ENCODE data around the gene SNTB2. TPM values are rescaled to one million over a fixed set of nuclear protein-coding genes. Genes with fewer than 3 reads are reported as not detected.

SNTB2 gene
- total and polyA plus RNA-seq, 2 of the 13 experiments (the other 11 are each of a cell fraction or from before 2014, with no cell fraction given) = 11.5 to 19.2 TPM

- TF ChIP-seq CEBPZ (IDR thresholded peaks at IDR 0.05; ENCODE audit: low read length) (no peak), SOX5 (CRISPR knock-in tag; IDR thresholded peaks at IDR 0.05; ENCODE audit: borderline replicate concordance) (peak; percentile 73; the same call in 1 of the 2 replicates), TOE1 (CRISPR knock-in tag; IDR thresholded peaks at IDR 0.05) (peak; percentile 93), ZNF160 (CRISPR knock-in tag; IDR thresholded peaks at IDR 0.05) (peak; percentile 91), ZNF570 (CRISPR knock-in tag; IDR thresholded peaks at IDR 0.05; ENCODE audit: borderline replicate concordance) (no peak), ZBTB43 (CRISPR knock-in tag; conservative IDR thresholded peaks at IDR 0.05) (0 out of 2 replicates have a peak, but pooled peaks have one; percentile 72), HINFP (CRISPR knock-in tag; IDR thresholded peaks at IDR 0.05; ENCODE audit: low read depth) (peak; percentile 25; the same call in 1 of the 2 replicates), THRA (CRISPR knock-in tag; IDR thresholded peaks at IDR 0.05; ENCODE audit: borderline replicate concordance) (peak; percentile 87), ZFP62 (CRISPR knock-in tag; IDR thresholded peaks at IDR 0.05) (no peak), ZBTB8A (CRISPR knock-in tag; IDR thresholded peaks at IDR 0.05; ENCODE audit: borderline replicate concordance, low read depth) (no peak), SRSF9 (IDR thresholded peaks at IDR 0.05; ENCODE audit: borderline replicate concordance, insufficient read depth, low read depth, low read length, poor library complexity, severe bottlenecking) (no peak), ZNF441 (CRISPR knock-in tag; IDR thresholded peaks at IDR 0.05; ENCODE audit: borderline replicate concordance) (0 out of 2 replicates have a peak, but pooled peaks have one; percentile 10), ZNF792 (CRISPR knock-in tag; IDR thresholded peaks at IDR 0.05) (peak; percentile 53; the same call in 1 of the 2 replicates), TFDP2 (CRISPR knock-in tag; IDR thresholded peaks at IDR 0.05) (peak; percentile 97), ZBTB14 (CRISPR knock-in tag; IDR thresholded peaks at IDR 0.05) (no peak), KDM5B (CRISPR knock-in tag; IDR thresholded peaks at IDR 0.05; ENCODE audit: borderline replicate concordance) (peak; percentile 91), PHF21A (CRISPR knock-in tag; IDR thresholded peaks at IDR 0.05) (peak; percentile 29; the same call in 1 of the 2 replicates), ZMYM4 (CRISPR knock-in tag; IDR thresholded peaks at IDR 0.05) (peak; percentile 69)
These were observed 143.5 kb downstream of the SNTB2 start, which contains the start of gene PDF (continued) for GRCh38 chr16:69330286-69331109.
